HepG2 (cell line): ENCODE results near the gene CD151. TPM values are rescaled to one million over a fixed set of nuclear protein-coding genes. Genes with fewer than 3 reads are reported as not detected.

Experiments
- HDAC2 ChIP-seq: sonication (generic); formaldehyde crosslinking; IDR thresholded peaks from 2 replicates; pipeline ENCODE4 v1.4.0; 2020; ENCODE audit warnings: missing genetic modification reagents
- HOXD1 ChIP-seq: sonication (generic); formaldehyde crosslinking; IDR thresholded peaks from 2 replicates; pipeline ENCODE4 v1.5.0; 2020; ENCODE audit warnings: missing genetic modification reagents
- PBX3 ChIP-seq: sonication (generic); formaldehyde crosslinking; IDR thresholded peaks from 2 replicates; pipeline ENCODE4 v1.8.1; 2023; ENCODE audit warnings: missing genetic modification reagents, inconsistent platforms, borderline replicate concordance
- PHF5A ChIP-seq: IDR thresholded peaks from one replicate; pipeline ENCODE4 v1.6.1; 2018; ENCODE audit warnings: low read depth, missing genetic modification reagents; ENCODE audit not compliant: unreplicated experiment
- RBFOX2 ChIP-seq: fragments of 200-400 bp; formaldehyde crosslinking; IDR thresholded peaks from 2 replicates; pipeline ENCODE4 v1.6.1; 2017; ENCODE audit warnings: low read depth, mild to moderate bottlenecking, low read length
- RXRA ChIP-seq: sonication (generic); formaldehyde crosslinking; IDR thresholded peaks from 2 replicates; pipeline ENCODE4 v1.5.1; 2020; ENCODE audit warnings: missing genetic modification reagents
- TBX2 ChIP-seq: sonication (generic); formaldehyde crosslinking; IDR thresholded peaks from 2 replicates; pipeline ENCODE4 v1.5.0; 2020; ENCODE audit warnings: missing genetic modification reagents, mild to moderate bottlenecking, borderline replicate concordance
- TCF12 ChIP-seq, 2 experiments: fragments of 450-650 bp in 1 of 2; sonication (generic) in 1 of 2; formaldehyde crosslinking in 1 of 2; IDR thresholded peaks; 2 replicates each; pipeline versions ENCODE4 v1.6.1 to v1.8.0; 2017 to 2022; ENCODE audit warnings: antibody characterized with exemption in 1 of 2, mild to moderate bottlenecking in 1 of 2, missing genetic modification reagents in 1 of 2, moderate library complexity in 1 of 2
- TIGD3 ChIP-seq: sonication (generic); formaldehyde crosslinking; IDR thresholded peaks from 2 replicates; pipeline ENCODE4 v1.5.1; 2020; ENCODE audit warnings: mild to moderate bottlenecking, missing genetic modification reagents, borderline replicate concordance
- UBTF ChIP-seq: sonication (generic); formaldehyde crosslinking; IDR thresholded peaks from 2 replicates; pipeline ENCODE4 v1.4.0; 2020; ENCODE audit warnings: mild to moderate bottlenecking, missing genetic modification reagents
- ZNF101 ChIP-seq: sonication (generic); formaldehyde crosslinking; IDR thresholded peaks from 2 replicates; pipeline ENCODE4 v1.4.0; 2020; ENCODE audit warnings: mild to moderate bottlenecking, low read depth, missing genetic modification reagents, borderline replicate concordance
- ZNF407 ChIP-seq: sonication (generic); formaldehyde crosslinking; IDR thresholded peaks from one replicate; pipeline ENCODE4 v1.5.1; 2020; ENCODE audit warnings: mild to moderate bottlenecking, missing genetic modification reagents; ENCODE audit errors: not compliant biosample characterization
- ZNF615 ChIP-seq: sonication (generic); formaldehyde crosslinking; IDR thresholded peaks from 2 replicates; pipeline ENCODE4 v1.5.0; 2020; ENCODE audit warnings: mild to moderate bottlenecking, missing genetic modification reagents, borderline replicate concordance
- ZNF670 ChIP-seq: sonication (generic); formaldehyde crosslinking; IDR thresholded peaks from 2 replicates; pipeline ENCODE4 v1.8.0; 2022; ENCODE audit warnings: mild to moderate bottlenecking, missing genetic modification reagents, borderline replicate concordance
- polyA plus RNA-seq, 8 experiments: library from polyadenylated mRNA; depleted of rRNA in 3 of 8; stranded (reverse) in 7 of 8; unstranded in 1 of 8; fragments of >200 nt; fragmentation: Illumina TruSeq in 4 of 8; extraction: Trizol in 4 of 8; gene quantifications; 2 replicates each; pipeline versions ENCODE4 v1.2.1 to v1.2.3, GENCODE V29; 2011 to 2016; ENCODE audit warnings: low read depth in 4 of 8, missing spikeins in 1 of 8, mixed read lengths in 1 of 8; ENCODE audit not compliant: insufficient read depth in 1 of 8
- total RNA-seq, 5 experiments: library from RNA; depleted of rRNA; stranded (reverse); fragments of >200 nt; fragmentation: Illumina TruSeq; extraction: Trizol; gene quantifications; 2 replicates each; pipeline ENCODE4 v1.2.3, GENCODE V29; 2016; ENCODE audit warnings: low read depth in 1 of 5

The CD151 gene
- total and polyA plus RNA-seq, 2 of the 13 experiments (the other 11 are each of a cell fraction or from before 2014, with no cell fraction given) = 125 to 197 TPM

- TF ChIP-seq ZNF670 (CRISPR knock-in tag) (no peak), RXRA (peak; percentile 82), TCF12 (IDR thresholded peaks at IDR 0.05) (no peak), TCF12 (CRISPR knock-in tag; IDR thresholded peaks at IDR 0.05) (no peak), ZNF101 (CRISPR knock-in tag) (no peak), HOXD1 (CRISPR knock-in tag) (no peak), ZNF615 (CRISPR knock-in tag) (no peak), ZNF407 (CRISPR knock-in tag) (no peak), UBTF (CRISPR knock-in tag) (peak; percentile 66), TBX2 (peak; percentile 77), RBFOX2 (no peak), HDAC2 (CRISPR knock-in tag) (peak; percentile 79; the same call in 1 of the 2 replicates), TIGD3 (0 out of 2 replicates have a peak, but pooled peaks have one; percentile 56), PBX3 (CRISPR knock-in tag) (no peak), PHF5A (CRISPR knock-in tag) (no peak)
These were observed 5.9 kb downstream of the CD151 start (continued) for GRCh38 chr11:838441-839279.
